A204.1 (cell line): ENCODE measurements around the gene GNAI2.
"Not testable (repeated sequence)": the region's sequence is repeated elsewhere in the genome, so short reads cannot be mapped to it uniquely, and the experiment has no call there.

ENCODE experiments used
- FAIRE-seq: peaks from 2 replicates; lab custom pipeline; 2012; peaks lifted over from hg19 to GRCh38; lab: Jason Lieb, UNC

GNAI2 gene

GRCh38 chr3:50204804-50205412 is 31.1 kb upstream of the GNAI2 start, which contains the start of gene SLC38A3:
Gene SLC38A3, plus strand, starts transcription at chr3:50205271. Its CDS starts 8,929 bp downstream, at chr3:50214200.
- FAIRE-seq = no peak

DNA sequence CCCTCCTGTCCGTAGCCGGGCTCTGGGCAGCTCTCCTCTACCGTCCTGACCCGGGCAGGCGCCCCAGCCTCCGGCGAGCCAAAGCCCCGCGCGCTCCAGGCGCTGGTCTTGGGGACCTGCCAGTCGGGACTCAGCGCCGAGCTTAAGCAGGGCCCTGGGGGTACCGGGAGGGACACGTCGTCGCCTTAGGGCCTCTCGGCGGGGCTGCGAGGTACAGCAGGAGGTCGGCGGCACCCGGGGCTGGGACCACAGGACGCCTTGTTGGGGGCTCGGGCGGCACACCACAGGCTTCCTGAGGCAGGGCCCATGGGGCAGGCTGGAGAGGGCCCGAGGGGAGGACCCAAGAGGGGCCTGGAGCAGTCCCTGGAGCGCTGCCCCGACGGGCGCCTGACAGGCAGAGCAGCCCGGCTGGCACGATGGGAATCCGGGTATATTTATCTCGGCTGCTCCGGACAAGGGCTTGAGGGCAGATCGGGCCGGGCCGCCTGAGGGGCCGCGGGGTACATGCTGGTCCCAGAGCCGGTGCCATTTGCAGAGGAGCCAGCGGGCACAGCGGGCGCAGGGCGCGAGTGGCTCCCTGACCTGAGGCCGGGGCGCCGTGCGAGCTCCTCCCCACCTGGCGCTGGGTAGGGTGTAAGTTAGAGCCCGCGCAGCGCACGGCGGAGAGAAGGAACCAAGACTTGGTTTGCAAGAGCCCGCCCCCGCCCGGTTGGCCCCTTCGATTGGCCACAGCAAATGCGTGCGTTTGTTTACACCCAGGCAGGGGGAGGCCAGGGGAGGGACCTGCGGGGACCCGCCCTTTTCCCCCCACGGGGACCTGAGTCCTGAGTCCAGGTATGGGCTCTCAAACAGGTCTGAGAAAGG is 30.4 kb upstream of the GNAI2 start:
- no peak for FAIRE-seq

- FAIRE-seq = no peak
These were observed 28.5 kb upstream of the GNAI2 start for GRCh38 chr3:50207359-50208042.

- FAIRE-seq = no peak
These were observed 27.2 kb upstream of the GNAI2 start for GRCh38 chr3:50208677-50209344.

DNA sequence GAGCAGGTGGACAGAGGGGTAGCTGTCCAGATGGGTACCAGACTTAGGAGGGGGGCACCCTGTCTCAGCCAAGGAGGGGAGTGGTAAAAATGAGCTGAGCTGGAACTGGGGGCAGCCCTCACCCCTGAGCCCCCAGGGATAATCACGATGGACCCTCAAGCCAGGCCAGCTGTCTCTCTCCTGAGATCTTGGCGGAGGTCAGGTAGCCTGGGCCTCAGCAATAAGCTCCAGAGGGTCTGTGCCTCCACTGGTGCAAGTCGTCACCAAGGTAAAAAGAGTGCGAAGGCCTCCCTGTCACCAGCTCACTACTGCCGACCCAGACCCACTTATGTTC is 25.9 kb upstream of the GNAI2 start:
- FAIRE-seq = no peak

DNA sequence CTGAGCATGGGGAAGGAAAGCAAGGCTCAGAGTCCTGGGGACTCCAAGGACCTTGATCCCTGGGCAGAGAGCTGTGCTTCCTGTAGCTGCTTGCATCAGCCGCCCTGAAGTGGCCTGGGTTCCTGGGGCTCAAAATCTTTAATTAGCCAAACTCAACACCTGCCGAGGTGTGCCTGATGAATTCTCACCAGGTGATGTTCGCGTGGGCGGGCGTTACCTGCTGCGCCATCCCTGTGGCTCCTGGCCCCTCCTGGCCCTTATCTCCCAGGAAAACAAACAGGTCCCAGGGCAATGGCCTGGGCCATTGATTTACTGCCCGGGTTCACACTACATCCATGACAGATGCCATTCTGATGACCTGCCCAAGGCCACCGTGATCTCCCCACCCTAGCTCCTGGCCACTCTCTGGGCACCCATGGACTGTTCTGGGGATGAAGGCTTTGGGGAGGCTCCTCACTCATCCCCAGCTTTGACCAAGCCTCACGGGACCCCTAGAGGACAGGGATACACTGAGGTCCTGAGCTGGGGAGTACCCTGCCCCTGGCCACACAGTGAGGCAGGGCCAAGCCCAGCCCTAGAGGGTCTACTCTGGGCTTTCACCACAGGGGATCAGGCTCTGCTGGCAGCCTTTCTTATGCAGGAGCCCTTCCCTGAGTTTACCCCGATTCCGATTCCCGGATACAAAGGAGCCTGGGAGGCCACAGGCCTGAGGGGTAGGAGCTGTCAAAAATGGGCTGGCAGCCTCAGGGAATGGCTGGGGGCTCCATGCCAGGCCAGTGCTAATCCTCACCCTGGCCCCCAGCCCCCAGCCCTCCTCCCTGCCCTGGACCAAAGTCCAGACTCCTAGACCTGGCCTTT is 25.3 kb upstream of the GNAI2 start:
- no peak for FAIRE-seq

DNA sequence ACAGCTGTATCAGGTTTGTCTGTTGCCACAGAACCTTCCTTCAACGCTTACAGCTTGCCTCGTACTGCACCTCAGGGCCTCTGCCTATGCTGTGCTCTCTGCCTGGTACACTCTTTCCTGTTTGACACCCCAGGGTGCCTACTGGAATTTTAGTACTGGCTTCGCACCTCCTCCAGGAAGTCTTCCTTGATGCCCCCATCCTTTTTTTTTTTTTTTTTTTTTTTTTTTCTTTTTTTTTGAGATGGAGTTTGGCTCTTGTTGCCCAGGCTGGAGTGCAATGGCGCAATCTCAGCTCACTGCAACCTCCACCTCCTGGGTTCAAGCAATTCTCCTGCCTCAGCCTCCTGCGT is 24.7 kb upstream of the GNAI2 start:
- FAIRE-seq = not testable (repeated sequence)

DNA sequence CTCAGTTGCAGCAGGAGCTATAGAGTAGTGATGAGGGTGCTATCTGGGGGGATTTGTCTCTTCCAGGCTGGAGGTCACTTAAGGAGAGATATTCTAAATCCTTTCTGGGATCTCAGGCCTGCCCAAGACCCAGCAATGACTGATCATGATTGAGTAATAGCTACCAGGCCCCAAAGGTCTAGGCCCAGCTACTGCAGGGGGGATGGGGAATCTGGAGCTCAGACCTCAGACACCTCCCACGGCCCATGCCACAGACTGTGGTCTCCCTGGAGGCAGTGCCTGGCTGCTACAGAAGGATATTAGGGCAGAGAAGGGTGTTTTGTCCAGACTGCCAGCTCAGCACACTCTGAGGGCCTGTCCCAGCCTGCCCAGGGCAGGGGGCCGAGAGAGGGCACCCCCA is 24.1 kb upstream of the GNAI2 start:
- no peak for FAIRE-seq

DNA sequence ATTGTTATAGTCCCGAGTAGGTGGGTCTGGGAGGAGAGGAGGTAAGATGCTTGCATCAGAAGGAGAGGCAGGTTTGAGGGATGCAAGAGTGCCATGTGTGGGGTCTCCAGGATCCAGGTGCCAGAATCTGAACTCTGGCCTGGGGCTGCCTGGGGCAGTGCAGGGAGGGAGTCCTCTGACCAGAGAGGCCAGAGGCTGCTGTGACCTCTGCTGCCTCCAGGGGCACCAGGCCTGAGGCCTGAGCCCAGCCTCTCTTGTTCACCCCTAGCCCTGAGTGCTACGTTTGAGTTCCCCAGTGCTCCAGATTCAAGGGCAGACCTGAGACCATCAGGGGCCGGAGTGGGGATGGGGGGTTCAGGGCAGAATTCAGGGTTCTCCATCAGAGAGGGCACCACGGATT is 23.5 kb upstream of the GNAI2 start:
- FAIRE-seq = no peak

- FAIRE-seq = no peak
These were observed 23.0 kb upstream of the GNAI2 start for GRCh38 chr3:50212971-50213370.

GRCh38 chr3:50213373-50213772 is 22.6 kb upstream of the GNAI2 start:
- FAIRE-seq = no peak

- FAIRE-seq = no peak
These were observed 21.2 kb upstream of the GNAI2 start for GRCh38 chr3:50214824-50215223.

DNA sequence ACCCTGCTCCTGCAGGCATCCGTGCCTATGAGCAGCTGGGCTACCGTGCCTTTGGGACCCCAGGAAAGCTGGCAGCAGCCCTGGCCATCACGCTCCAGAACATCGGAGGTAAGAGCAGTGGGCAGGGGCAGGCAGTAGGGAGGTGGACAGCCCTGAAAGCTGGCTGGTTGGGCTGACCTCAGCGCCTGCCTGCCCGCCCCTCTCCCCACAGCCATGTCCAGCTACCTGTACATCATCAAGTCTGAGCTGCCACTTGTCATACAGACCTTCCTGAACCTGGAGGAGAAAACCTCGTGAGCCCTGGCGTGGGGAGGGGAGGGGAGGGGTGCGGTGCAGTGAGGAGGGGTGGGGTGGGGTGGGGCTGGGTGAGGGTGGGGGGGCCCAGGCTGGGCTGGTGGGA is 20.5 kb upstream of the GNAI2 start:
- FAIRE-seq = no peak

GRCh38 chr3:50217681-50218080 is 18.3 kb upstream of the GNAI2 start:
- FAIRE-seq = no peak

GRCh38 chr3:50218448-50218847 is 17.6 kb upstream of the GNAI2 start:
- FAIRE-seq = no peak

- no peak for FAIRE-seq
These were observed 16.7 kb upstream of the GNAI2 start for GRCh38 chr3:50219285-50219684.

DNA sequence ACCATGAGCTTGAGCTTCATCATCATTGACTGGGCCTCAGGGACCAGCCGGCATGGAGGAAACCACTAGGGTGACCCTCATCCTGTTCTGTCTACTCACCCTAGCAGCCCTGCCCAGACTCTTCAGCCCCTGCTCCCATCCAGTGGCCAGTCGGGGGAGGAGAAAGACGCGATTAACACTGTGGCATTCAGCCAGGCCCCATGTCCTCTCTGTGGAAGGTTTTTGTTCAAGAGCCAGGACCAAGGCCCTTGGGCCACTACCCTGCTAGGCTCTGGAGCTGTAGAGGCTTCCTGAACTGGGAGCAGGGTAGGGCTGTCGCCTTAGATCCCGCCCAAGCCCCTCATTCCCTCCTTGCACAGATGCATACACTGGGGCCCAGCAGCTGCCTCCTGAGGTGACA is 15.9 kb upstream of the GNAI2 start:
- no peak for FAIRE-seq

GRCh38 chr3:50221051-50221410 is 15.0 kb upstream of the GNAI2 start:
- no peak for FAIRE-seq

- no peak for FAIRE-seq
These were observed 14.4 kb upstream of the GNAI2 start for GRCh38 chr3:50221411-50222168.

GRCh38 chr3:50222169-50222528 is 13.9 kb upstream of the GNAI2 start:
- FAIRE-seq = no peak

- no peak for FAIRE-seq
These were observed 11.4 kb upstream of the GNAI2 start for GRCh38 chr3:50224639-50225038.
